GM19238 (cell line): Measurements from ENCODE around the gene TAOK2.

Experiments
- DNase-seq: peaks from one replicate; pipeline ENCODE4 v3.0.0; 2011; ENCODE audit warnings: low spot score; ENCODE audit not compliant: insufficient read length

Gene TAOK2

DNA sequence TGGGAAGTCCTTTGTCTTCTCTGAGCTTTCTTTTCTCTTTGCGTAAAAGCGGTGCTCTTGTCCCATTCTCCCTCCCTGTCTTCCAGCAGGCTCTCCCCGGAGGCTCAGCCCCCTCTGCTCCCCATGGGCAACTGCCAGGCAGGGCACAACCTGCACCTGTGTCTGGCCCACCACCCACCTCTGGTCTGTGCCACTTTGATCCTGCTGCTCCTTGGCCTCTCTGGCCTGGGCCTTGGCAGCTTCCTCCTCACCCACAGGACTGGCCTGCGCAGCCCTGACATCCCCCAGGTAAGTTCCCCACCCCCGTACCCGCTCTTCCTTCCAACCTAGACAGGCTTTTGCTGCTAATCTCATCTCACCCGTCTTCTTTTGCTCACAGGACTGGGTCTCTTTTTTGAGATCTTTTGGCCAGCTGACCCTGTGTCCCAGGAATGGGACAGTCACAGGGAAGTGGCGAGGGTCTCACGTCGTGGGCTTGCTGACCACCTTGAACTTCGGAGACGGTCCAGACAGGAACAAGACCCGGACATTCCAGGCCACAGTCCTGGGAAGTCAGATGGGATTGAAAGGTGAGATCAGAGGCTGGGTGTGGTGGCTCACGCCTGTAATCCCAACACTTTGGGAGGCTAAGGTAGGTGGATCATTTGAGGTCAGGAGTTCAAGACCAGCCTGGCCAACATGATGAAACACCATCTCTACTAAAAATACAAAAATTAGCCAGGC is 10.5 kb upstream of the TAOK2 start:
- no peak for DNase-seq

DNA sequence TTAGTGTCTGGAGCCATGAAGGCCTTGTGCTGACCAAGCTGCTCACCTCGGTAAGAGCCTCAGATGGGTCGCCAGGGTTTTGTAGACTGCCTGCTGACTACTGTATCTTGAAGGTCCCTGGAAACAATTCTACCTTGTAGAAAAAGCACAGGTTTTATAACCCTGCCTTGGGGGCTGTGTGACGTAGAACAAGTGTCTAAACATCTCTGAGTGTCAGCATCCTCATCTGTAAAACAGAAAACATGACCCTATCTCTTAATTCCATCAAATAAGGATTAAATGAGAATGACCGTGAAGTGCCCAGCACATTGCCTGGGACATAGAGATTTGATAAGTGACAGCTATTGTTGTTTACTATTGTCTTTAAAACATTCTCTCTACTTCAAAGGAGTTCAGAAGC is 5.5 kb upstream of the TAOK2 start:
- DNase-seq: no peak

DNA sequence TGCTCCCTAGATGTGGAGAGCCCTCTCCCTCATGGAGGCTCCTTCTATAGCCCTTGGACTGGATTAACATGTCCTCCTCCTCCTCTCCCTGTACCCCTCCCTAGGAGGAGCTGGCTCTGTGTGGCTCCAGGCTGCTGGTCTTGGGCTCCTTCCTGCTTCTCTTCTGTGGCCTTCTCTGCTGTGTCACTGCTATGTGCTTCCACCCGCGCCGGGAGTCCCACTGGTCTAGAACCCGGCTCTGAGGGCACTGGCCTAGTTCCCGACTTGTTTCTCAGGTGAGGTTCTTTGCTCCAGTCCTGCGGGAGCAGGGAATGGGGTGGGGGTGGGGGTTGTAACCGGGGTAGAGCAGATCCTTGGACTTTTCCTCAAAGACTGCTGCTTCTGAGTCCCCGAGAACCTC is 2.4 kb upstream of the TAOK2 start:
- DNase-seq: no peak

DNA sequence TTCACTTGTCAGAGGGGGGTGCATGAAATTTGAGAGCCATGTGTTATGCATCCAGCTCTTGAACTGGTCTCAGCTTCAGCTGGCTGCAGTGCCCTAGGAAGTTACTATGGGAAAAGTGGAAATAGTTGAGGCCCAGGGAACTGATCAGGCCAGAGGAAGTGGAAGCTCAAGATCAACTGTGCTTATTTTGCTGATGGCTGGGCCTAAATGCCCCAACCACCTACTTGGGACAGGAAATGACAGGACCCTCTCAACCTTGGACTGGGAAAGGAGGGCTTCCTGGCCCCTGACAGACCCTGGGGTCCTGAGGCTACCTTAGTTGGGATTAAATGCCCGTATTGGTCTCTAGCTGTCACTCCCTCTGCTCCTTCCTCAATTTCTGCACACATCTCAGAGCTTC is 1.2 kb upstream of the TAOK2 start:
- no peak for DNase-seq

DNA sequence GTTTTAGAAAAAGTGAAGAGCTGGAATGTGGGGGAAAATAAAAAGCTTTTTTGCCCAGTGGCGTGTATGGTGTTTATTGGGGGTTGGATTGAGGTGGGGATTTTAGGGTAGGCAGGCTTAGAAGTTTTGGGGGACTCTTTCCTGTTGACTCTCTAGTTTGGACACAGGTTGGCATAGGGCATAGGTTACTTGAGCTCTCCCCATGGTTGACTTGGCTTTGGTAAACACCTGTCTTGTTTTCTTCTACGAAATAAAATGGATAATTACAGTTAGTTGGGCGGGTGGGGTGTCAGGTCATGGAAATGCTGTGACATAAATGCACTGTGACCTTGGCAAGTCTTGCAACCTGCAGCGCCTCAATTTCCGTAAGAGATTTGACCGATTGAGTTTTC is 680 bp upstream of the TAOK2 start:
- no peak for DNase-seq

DNA sequence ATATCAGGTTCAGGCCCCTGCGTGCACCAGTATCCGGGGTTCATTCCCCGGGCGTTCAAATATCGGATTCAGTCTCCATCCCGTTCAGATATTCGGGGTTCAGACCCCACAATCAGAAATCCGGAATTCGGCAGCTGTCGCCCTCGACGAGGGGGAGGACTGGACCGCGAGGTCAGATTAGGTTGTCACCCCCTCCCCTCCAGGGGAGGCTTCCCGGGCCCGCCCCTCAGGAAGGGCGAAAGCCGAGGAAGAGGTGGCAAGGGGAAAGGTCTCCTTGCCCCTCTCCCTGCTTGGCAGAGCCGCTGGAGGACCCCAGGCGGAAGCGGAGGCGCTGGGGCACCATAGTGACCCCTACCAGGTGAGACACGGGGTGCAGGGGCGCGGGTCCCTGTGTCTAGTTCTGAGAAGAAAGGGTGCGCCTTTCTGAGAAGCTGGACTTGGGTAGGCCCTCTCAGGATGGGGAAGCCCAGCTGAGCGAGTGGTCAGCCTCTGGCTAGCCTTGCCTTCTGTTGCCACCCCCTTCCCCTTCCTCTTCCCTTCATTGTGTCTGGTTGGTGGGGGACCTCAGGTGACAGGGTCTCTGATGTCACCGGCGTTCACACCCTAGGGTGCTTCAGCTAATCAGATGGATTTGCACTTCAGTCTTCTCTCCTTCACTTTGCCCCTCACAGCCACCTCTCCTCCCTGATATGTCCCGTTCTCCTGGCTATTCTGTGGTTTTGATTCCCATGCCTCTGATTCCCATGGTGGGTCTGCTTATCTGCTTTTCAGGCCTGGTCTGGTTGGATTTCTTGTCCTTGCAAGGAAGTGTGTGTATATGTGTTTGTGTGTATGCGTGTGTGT is 844 bp downstream of the TAOK2 start:
- no peak for DNase-seq

DNA sequence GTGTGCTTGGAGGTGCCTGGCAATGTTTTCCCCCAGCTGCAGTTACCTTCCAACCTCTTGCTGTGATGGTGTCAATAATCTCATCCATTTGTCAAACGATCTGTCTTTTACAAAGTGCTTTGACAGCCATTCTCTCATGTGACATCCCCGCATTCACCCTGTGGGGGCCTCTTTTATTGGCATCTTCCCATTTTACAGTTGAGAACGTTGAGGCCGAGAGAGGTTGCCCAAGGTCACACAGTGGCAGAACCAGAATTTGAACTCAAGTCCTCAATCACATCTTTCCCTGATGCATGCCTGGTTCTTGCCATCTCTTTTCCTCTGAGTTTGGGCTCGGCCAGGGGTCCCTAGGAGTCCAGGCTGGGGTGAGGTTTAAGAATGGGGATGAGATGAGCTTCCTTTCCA is 1.5 kb downstream of the TAOK2 start:
- DNase-seq: no peak

DNA sequence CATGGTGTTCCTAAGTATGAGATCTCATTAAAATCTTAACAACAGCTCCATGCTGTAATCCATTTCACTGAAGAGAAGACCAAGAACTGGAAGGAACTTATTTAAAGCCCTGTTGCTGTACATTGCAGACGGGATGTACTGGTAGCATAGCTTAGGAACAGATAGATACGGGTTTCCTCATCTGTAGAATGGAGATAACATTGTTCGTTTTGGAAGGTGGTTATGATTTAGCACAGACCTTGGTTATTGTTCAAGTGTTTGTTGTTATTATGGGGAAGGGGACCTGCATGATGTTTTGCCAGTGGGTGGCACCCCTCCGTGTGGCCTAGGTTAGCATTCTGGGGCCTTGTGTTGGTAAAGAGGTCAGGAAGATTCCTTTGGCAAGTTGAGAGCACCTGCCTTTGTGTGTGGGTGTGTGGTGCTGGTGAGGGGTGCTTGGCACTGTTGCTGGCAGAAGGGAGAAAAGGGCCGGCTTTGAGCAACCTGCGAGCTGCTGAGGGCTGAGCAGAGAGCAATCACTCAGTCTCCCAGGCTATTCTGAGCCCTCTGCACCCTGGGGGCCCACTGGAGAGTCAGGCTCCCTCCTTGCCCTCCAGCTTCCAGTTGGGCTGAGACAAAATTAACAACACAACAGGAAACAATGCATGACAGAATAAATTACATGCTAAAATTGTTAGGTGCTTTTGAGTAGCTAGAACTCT is 2.3 kb downstream of the TAOK2 start:
- no peak for DNase-seq

DNA sequence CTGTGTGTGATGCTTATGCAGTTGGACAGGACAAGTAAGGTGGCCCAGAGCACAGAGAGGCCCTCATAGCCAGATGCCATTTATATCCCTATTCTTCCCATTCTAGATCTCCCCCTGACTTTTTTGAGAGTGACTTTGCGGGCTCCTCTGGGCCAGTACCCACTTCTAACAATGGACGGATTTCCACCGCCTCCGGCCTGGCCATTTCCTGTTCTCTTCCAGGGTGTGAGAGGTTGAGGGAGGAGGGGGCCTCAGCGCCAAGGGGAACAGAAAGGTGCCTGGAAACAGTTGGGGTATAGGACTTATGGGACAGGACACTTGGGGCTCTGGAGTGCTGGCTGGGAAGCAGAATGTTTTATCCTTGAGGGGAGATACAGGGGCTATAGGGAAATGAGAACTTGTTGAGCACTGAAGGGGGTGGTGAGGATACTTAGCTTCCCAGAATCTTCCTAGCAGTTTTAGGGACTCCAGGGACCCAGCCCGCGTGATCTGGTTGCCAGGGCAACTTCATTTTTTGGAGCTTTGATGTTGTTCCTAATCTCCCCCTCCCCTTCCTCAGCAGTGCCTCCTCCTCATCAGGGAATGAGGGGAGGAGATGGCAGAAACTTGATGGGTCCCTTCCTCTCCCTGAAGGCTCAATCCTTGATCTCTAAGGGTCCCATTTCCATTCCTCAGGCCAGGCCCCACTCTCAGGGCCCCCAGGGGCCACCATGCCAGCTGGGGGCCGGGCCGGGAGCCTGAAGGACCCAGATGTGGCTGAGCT is 3.6 kb downstream of the TAOK2 start:
- DNase-seq: no peak

DNA sequence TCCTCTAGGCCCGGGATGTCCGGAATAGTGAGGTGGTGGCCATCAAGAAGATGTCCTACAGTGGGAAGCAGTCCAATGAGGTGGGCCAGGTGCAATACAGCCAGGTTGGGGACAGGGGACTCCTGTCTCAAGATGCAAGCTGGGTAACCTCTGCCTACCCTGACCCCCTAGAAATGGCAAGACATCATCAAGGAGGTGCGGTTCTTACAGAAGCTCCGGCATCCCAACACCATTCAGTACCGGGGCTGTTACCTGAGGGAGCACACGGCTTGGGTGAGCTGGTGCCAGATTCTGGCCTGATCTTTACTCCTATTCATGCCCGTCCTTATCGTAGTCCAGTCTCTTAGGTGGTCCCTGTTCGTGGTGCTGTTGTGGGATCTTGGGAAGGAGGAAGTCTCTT is 4.4 kb downstream of the TAOK2 start:
- DNase-seq: no peak

DNA sequence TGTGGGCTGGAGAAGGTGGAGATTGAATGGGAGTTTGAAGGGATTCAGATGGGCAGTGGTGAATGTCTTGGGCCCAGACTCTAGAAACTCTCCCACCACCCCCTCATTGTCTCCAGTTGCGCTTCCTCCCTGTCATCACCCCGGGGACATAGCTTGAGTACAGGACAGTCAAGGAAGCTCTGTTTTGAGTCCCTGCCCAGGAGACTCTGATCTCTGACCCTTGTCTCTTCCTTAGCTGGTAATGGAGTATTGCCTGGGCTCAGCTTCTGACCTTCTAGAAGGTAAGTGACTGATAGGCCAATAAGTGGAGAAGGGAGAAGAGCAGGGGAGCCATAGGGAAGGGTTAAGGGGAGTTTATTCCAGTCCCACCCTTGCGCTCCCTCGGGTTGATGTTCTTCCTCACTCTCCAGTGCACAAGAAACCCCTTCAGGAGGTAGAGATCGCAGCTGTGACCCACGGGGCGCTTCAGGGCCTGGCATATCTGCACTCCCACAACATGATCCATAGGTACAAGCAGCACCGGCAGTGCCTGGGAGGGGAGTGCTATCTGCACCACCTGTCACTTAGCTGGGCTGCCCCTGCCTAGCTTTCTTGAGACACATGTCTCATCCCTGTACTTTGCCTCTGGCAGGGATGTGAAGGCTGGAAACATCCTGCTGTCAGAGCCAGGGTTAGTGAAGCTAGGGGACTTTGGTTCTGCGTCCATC is 5.0 kb downstream of the TAOK2 start:
- no peak for DNase-seq

DNA sequence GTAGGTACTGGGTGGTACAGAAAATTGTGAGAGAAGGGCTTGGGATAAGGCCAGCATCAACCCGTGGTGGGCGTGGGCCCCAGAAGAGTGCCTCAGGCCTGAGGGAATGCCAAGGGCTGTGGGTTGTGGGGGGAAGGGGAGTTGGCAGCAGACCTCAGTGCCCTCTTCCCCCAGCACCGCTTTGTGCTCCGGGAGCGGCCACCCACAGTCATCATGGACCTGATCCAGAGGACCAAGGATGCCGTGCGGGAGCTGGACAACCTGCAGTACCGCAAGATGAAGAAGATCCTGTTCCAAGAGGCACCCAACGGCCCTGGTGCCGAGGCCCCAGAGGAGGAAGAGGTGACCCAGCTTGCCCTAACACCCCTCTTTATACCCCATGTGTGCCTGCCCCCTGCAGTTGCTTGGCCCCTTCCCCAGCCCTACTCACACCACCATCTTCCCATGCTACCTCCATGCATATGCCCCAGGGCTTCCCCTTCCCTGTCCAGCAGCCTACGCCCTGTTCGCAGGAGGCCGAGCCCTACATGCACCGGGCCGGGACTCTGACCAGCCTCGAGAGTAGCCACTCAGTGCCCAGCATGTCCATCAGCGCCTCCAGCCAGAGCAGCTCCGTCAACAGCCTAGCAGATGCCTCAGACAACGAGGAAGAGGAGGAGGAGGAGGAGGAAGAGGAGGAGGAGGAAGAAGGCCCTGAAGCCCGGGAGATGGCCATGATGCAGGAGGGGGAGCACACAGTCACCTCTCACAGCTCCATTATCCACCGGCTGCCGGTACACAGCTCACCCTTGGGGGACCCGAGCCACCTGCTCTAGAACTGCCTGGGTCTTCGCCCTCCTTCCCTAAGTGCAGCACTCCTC is 9.1 kb downstream of the TAOK2 start:
- no peak for DNase-seq

DNA sequence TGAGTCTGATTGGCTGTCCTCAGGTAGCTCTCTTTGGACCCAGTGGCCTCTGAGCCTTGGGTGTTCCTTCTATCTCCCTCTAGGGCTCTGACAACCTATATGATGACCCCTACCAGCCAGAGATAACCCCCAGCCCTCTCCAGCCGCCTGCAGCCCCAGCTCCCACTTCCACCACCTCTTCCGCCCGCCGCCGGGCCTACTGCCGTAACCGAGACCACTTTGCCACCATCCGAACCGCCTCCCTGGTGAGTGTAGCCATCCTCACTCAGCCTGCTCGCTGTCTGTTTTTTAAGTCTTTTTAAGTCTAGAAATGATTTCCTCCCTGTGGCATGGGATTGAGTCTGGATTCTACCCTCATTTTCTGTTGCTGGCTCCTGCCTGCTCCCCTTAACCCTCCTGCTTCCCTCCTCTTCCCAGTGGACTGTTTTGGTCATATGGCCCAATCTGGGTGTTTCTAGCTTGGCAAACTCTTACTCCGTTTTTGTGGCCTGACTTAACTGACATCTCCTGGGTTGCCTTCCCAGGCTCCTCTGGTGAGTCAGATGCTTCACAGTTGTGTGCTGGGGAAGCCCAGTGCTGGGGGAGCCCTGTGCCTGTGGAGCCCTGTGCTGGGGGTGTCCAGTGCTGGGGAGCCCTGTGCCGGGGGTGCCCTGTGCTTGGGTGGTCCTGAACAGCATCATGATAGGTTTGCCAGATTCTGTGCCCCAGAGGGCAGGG is 9.9 kb downstream of the TAOK2 start:
- DNase-seq: no peak

DNA sequence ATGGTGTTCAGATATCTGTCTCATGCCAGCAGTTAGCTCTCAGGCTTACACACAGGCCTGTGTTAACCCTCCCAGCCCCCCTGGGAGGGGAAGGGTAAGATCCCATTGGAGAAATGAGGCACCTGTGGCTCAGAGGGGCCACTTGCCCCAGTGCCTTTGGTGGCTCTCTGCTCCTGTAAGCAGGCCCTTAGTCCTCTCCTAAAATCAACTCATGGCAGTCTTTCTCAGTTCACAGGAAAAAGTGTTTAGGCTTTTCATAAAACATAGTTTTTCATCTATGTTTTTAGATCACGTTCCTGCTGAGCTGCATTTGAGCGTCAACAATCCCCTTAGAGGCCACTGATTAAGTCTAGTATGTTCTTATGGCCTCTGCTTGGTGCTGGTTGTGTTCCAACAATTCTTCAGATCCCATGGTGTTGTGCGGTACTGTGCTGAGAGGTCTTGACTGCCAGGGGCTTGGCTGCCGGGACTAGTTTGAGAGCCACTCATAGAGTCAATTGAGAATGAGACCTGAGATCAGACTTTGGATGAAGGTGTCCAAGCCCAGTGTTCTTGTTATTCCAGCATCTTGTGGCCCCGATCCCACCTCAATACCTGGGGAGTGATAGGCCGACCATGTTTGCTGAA is 10.6 kb downstream of the TAOK2 start:
- DNase-seq: no peak

DNA sequence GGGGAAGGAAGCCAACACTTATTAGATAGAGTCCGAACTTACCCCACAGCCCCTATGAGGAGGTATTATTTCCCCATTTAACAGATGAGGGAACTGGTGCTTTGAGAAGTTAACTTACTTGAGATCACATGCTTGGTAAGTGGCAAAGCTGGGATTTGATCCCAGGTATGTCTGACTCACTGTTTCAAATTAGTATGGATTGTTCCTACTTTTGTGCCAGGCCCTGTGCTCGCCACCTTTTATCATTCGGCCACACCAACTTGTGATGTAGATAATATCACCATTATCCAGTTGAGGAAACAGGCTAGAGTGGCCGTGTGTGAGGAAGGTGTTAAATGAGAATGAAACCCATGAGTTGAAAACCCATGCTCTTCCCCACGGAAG is 11.1 kb downstream of the TAOK2 start:
- DNase-seq: no peak

DNA sequence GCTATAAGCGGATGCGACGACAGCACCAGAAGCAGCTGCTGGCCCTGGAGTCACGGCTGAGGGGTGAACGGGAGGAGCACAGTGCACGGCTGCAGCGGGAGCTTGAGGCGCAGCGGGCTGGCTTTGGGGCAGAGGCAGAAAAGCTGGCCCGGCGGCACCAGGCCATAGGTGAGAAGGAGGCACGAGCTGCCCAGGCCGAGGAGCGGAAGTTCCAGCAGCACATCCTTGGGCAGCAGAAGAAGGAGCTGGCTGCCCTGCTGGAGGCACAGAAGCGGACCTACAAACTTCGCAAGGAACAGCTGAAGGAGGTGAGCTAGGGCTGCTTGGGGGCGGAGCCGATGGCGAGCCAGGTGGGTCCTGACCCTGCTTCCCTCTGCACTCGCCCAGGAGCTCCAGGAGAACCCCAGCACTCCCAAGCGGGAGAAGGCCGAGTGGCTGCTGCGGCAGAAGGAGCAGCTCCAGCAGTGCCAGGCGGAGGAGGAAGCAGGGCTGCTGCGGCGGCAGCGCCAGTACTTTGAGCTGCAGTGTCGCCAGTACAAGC is 11.7 kb downstream of the TAOK2 start:
- DNase-seq: no peak

DNA sequence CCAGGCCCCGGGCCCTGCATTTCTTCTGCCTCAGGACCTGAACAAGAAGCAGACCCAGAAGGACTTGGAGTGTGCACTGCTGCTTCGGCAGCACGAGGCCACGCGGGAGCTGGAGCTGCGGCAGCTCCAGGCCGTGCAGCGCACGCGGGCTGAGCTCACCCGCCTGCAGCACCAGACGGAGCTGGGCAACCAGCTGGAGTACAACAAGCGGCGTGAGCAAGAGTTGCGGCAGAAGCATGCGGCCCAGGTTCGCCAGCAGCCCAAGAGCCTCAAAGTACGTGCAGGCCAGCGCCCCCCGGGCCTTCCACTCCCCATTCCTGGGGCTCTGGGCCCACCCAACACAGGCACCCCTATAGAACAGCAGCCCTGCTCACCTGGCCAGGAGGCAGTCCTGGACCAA is 12.6 kb downstream of the TAOK2 start:
- DNase-seq: no peak

DNA sequence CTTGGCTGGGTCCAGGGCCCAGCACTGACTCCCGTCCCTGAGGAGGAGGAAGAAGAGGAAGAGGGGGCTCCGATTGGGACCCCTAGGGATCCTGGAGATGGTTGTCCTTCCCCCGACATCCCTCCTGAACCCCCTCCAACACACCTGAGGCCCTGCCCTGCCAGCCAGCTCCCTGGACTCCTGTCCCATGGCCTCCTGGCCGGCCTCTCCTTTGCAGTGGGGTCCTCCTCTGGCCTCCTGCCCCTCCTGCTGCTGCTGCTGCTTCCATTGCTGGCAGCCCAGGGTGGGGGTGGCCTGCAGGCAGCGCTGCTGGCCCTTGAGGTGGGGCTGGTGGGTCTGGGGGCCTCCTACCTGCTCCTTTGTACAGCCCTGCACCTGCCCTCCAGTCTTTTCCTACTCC is 13.3 kb downstream of the TAOK2 start:
- DNase-seq: no peak
